Fibroblast of peridontal ligament (primary cell): ENCODE results near the gene SLC6A5.

Source experiments
- DNase-seq: peaks from one replicate; pipeline ENCODE4 v3.0.0-alpha.2; 2010; ENCODE audit errors: extremely low read depth

The SLC6A5 gene

GRCh38 chr11:20620988-20621387, 21.6 kb downstream of the SLC6A5 start:
- no peak for DNase-seq

GRCh38 chr11:20621679-20622078, 22.3 kb downstream of the SLC6A5 start:
- DNase-seq: no peak

DNA sequence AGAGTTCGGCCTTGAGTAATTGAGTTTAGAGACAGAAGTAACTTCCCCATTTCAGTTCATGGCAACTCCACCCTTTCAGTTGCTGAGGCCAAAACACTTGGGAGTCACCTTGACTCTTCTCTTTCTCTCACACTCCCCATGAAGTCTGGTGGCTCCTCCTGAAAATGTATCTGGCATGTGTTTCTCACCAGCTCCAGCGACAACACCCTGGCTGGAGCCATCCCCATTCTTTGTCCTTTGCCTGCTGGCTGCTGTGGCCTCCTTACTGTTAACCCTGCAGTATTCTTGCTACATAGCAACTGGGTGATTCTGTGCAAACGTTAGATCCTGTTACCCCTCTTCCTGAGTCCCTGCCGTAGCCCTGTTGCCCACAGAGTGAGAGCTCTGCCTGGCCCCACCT, 23.8 kb downstream of the SLC6A5 start:
- no peak for DNase-seq

DNA sequence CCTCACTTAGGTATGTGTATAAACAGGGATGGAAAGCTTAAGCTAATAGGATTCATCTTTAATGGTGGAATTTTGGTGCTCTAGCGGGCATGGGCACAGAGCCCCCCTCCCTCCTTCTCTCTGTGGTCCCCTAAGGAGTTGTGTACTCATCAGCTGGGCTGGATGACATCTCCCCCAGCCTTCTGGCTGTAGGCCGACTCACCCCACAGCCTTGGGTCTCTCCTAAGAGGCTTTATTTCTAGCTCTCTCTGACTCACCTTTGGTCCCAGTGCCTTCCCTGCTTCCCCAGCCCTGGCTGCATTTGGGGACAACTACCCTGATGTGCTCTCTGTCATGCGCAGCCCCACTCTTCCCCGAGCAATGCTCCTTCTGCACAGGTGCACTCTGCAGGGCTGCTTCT, 26.9 kb downstream of the SLC6A5 start:
- DNase-seq: no peak

DNA sequence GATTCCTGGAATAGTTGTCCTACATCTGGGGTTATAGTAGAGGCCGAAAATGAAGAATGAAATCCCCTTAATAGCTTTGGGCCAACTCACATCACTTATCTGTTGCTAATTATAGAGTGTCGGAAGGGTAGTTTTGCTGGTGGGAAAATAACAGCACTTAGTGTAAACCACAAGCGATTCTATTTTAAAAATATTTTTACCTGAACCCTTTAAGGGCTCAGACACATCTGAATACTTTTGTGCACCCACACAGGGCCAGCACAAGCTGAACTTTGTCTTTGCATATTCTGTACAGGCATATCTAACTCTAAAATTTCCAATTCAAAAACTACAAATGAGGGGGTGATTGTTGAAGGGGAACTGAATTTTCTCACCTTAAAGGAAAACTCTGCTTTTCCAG, 27.6 kb downstream of the SLC6A5 start:
- DNase-seq: no peak

- no peak for DNase-seq
Measured at GRCh38 chr11:20627701-20628100, 28.3 kb downstream of the SLC6A5 start.

- no peak for DNase-seq
Measured at GRCh38 chr11:20631519-20632168, 32.2 kb downstream of the SLC6A5 start.

- DNase-seq: no peak
Measured at GRCh38 chr11:20632169-20632532, 32.7 kb downstream of the SLC6A5 start.

DNA sequence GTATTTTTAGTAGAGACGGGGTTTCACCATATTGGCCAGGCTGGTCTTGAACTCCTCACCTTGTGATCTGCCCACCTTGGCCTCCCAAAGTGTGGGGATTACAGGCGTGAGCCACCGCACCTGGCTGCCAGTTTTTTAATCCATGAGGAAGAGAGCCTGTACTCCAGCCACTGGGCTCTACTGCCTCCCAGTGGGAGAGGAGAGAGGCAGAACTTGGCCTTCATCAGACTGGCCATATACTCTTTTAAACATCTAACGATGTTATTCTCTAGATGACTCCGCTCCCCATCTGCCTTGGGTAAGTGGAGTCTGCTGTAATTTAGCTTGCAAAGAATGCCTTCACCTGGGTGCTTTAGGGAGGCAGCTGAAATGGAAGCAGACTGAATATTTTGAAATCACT, 34.6 kb downstream of the SLC6A5 start:
- DNase-seq: no peak

DNA sequence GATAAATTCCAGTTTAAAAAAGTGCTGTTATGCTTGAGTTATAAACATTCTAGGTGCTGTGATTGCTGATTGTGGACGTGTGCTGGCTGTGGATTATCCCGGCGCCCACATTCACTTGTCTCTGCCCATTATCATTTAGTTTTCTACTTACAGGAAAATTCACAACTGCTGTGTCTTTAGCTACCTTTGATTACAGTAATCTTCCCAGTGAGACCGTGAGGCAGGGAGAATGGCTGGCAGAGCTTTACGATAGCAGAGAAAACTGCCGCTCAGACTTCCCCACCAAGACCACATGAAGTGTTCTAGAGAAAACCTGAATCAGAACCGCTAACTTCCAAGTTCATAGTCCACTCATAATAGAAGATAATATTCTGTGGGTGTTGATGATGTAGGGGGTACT, 35.4 kb downstream of the SLC6A5 start:
- DNase-seq: no peak

GRCh38 chr11:20638074-20638473, 38.7 kb downstream of the SLC6A5 start:
- DNase-seq: no peak

- DNase-seq: no peak
Measured at GRCh38 chr11:20639688-20640087, 40.3 kb downstream of the SLC6A5 start.

GRCh38 chr11:20640401-20640800, 41.0 kb downstream of the SLC6A5 start:
- DNase-seq: no peak

DNA sequence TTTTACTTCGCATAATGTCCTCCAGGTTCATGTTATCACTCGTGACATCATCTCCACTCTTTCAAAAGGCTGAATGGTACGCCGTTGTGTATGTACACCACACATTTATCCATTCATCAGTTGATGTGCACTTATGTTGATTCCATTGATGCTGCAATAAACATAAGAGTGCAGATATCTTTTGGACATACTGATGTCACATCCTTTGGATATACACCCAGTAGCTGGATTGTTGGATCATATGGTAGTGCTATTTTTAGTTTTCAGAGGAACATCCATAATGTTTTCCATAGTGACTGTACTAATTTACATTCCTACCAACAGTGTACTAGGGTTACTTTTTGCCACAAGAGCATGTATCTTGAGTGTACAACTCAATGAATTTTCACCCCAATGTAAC, 45.0 kb downstream of the SLC6A5 start:
- no peak for DNase-seq

GRCh38 chr11:20647976-20648565, 48.7 kb downstream of the SLC6A5 start:
- DNase-seq: peak; percentile 64

GRCh38 chr11:20652150-20652806, 52.9 kb downstream of the SLC6A5 start:
- no peak for DNase-seq

DNA sequence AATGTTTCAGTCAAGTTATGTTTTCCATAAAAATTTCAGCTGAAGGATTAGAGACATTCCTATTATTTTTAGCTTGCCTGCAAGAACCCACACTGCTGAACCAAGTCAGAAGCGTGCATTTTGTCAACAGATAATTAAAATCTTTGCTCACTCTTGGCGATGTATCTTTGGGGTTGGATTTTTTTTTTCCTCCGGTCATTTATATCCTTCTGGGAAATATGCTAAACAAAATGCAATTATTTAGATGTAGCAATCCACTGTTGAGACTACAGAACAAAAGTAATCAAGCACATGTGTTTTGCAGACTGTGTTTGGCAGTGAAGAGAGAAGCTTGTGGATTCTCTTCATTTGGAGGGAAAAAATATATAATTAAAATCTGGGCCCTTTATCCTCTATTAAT, 54.6 kb downstream of the SLC6A5 start:
- no peak for DNase-seq

DNA sequence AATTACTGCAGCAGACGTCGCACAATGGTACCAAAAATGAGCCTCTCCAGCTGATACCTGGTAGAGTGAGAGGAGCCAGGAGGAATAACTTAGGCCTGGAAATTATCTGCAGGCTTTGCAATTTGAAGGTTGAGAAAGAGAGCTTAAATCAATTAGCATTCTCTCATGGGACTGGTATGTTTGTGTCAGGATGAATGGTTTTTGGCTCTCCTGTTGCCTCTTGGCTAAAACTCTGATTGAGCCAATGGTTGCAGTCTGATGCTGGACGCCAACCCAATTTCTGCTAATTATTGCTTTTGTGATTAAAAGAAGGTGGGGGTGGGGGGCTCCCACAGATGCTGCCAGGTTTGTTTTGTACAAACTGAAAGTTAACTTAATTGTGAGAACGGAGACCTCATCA, 57.5 kb downstream of the SLC6A5 start:
- DNase-seq: no peak

- DNase-seq: no peak
Measured at GRCh38 chr11:20658135-20658534, 58.7 kb downstream of the SLC6A5 start.

GRCh38 chr11:20661445-20661844, 62.0 kb downstream of the SLC6A5 start:
- no peak for DNase-seq

DNA sequence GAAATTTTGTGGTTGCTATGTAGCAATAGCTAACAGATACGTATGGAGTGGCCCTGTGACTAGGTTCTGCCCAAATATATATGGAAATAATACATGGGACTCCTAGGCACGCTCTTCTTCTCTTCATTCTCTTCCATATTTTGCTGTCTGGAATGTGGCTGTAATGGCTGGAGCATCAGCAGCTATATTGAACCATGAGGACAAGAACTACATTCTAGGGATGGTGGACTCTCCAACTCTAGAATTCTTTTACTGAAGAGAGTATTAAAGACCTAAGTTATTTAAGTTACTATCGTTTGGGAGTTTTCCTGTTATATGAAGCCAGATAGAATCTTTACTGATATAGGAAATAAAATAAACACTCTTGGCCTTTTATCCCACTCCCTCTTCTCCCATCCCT, 62.4 kb downstream of the SLC6A5 start:
- DNase-seq: no peak

DNA sequence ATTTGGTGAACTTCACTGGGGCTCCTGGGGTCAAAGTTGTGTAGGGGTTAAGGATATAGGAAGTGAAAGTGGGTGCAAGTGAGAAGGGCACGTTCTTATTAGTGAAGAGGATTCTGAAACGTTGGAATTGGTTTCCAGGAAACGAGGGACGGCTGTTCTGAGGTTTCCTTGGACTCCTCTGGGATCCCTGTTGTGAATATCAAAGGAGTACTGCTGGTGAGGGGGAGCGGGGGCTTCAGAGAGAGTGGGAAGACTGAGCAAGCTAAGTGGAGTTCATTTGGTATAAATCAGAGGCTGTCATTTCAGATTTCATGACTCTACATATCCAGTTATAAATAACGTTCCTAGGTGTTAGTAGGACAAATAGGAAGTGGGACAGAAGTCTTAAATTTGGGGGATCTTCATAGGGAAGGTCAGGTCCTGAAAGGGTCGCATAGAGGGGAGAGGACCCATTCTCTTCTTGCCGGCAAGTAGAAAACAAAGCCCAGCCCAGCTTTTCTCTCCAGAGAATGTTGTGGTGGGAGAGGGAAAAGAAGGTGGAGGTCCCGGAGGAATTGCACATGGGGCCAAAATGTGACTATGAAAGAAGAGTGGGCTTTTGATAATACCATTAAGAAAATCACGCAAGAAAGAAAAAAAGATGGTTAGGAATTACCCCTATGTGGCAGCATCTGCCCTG, 68.9 kb downstream of the SLC6A5 start:
- DNase-seq: no peak
